Limb (tissue), 2 donors: ENCODE measurements around the gene BMP8A.

Source experiments
- DNase-seq, 2 donors: peaks; one replicate each; pipeline ENCODE4 v3.0.0-alpha.2; 2016; ENCODE audit errors: extremely low spot score in 2 of 2

The BMP8A gene

DNA sequence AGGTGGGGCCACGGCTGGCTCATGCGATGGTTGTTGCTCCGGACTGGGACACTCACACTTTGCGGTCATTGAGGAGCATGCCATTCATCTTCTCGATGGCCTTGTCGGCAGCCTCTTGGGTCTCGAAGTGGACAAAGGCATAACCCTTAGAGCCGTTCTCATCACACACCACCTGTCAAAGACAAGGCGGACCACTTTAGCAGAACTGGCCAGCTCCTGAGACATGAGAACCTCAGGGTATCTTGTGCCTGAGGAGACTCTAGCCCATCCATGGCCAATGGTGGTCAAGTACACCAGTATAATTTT is 79.7 kb downstream of the BMP8A start:
- no peak for DNase-seq

DNA sequence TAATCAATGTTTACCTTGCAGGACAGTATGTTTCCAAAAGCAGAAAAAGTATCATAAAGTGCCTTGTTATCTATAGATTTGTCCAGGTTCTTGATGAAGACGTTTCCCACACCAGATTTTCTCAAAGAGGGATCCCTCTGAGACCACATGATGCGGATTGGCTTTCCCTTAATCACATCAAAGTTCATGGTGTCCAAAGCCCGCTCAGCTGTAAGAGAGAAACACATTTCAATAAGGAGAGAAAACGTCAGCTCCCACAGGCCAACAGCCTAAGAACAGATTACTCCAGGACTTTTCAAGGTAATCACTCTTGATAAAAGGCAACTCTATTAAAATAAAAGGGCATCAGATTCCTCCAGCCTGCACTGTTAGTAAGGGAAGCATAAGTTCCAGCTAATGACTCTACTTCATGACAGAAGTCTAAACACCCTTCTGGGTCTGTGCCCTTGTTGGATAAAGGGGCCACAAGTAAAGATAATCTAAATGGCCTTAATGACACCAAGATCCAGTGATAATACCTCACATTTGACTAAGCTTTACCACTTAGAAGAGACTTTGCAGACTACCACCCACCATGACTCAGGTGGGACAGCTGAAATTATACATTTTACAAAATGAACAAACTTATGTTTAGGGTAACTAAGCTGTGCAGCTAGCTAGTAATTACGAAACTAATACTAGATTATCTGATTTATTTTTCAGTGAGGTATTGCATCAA is 81.1 kb downstream of the BMP8A start:
- DNase-seq, result no peak

DNA sequence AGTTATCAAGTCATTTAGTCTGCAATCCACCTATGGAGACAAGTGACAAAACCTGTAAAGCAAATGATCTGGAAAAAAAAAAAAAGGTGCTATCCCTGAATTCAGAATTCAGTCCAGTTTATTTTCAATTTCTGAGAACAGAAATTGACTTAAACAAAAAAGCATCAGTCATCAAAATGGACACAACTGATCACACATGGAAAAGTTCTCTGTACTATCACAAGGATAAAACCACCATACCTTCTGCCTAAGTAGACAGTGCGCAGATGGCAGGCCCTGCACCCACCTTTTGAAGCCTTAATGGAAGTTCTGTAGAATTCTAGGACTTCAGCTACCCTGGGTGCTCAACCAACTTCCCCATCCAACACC is 81.6 kb downstream of the BMP8A start:
- no peak for DNase-seq

DNA sequence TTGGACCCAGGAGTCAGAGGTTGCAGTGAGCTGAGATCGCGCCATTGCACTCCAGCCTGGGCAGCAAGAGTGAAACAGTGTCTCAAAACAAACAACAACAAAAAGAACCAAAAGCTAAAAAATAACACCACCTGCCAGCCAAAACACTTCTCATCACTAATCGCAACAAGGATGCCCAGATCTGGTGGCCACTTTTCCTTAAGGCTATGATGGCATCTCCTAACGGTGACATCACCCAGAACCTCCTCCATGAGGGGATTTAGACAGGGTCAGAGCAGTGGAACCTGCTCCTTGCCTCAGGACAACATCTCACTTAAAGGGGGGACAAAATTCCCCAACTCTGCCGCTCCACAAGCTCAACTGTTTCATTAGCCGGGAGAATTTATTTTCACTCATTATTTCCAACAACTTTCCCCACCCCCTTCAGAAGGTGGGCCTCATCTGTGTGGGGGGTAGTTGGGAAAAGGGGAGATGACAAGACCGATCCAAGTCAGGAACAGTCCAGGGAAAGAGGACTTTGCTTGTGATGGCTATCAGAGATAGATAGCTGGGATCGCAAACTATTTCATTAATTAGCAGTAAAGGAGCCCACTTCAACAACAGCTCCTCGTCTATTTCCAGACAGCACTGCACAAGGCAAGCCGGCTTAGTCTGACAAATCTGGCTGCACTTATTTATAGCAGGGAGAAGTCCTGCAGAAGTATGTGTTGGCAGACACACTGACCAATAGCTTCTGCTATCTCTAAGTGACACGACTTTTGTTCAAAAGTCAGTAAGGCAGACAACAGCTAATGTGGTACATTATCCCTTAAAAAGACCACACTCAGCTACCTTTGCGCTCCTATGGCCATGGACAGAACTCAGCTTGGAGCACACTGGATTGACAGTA is 82.5 kb downstream of the BMP8A start:
- no peak for DNase-seq

DNA sequence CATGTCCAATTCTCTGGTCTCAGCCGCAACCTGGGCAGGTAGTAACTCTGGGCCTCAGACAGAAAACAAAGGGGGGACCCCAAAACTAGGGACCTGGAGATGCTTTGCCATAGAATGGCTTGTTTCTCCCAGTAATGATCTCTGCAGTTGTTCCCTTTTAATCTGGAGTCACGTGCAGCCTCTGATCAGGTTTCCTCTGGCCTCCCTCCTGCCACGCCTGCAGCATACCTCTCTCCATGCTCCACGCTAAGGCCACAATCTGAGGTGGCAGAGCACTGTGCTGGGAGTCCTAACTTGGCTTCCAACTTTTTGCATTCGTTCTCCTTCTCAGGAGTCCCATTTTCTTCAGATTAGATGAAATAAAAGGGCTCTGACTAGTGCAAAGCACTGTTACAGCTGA is 83.2 kb downstream of the BMP8A start:
- no peak for DNase-seq
